Erythroblast (primary cell): ENCODE measurements around the gene CRKL.

Experiments used
- GATA1 ChIP-seq: IDR thresholded peaks from 2 replicates; pipeline ENCODE4 v1.6.1; 2011; ENCODE audit warnings: low read depth, mild to moderate bottlenecking, control low read depth, low read length, moderate library complexity
- POLR2A ChIP-seq: IDR thresholded peaks from 2 replicates; pipeline ENCODE4 v1.6.1; 2011; ENCODE audit warnings: mild to moderate bottlenecking, low read length

DNA sequence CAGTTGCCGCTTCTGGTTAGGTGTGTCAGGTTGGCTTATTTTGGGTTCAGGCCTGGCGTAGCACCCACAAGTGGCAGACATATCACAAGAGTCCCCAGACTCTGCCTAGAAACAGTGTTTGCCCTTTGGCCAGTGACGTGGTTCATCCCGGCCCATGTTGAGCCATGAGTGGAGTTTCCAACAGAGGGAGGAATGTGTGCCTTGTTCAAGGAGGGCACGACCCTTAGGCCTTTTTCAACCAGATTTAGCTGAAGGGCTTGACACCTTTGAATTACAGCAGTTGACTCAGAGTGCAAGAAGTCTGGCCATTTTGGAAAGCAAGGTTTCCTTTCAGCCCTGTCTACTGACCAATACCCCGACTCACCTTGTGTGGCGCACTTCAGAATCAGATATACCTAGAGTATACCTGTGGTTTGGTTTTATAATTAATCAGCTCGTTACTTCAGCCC is 34.7 kb downstream of the CRKL start:
- TF ChIP-seq POLR2A (no peak), GATA1 (no peak)
